ENCODE data around the gene GRM6. TPM values are rescaled to one million over a fixed set of nuclear protein-coding genes. Genes with fewer than 3 reads are reported as not detected.
A peak's percentile ranks its signal among the peaks of the same experiment; 100 is the strongest.

GRM6 gene
- total and polyA plus RNA-seq, 4 donors, result under 0.01 to 3.7 (median 0.58) TPM

DNA sequence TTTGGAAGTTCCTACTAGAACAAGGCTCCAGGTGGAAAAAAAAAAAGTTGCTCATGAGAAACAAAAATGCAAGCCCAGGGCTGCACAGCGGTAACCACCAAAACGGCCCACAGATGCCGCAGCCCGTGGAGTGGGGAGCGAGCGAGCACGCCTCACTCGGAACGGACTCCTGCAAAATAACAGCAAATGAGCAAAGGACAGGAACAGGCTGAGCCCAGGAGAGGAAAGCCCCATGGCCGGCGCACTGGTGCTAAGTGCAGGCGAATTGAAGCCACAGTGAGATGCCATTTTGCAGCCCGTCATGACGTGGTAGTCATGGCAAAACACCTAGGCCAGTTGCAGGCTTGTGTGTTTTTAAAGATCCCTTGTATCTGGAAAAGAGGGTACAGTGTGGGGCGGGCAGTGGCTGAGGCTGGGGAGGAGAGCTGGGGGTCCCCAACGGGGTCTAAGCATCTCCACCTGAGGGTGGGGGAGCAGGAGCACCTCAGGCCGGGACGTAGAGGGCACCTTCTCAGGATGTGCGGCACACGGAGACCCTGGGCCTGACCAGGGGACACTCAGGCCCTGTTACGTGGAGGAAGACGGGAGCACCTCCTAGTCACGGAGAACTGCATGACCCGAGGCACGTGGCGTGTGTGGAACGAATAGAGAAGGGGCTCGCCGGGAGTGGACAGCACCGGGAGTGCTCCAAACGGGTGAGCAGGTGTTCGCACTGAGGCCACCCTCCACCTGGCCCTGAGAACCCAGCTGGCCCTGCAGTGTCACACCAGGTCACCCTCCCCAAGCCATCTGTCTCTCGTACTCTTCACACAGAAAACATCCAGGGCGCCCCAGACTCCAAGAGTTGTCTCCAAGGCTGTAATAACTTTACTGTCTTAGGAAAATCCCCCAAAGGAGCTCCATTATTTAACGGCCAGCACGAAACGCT, 10.7 kb downstream of the GRM6 start:
- Histone ChIP-seq H3K4me1 (ENCODE audit: control insufficient read depth, insufficient read depth, low read length) (no peaks in the 10 kb centered on the region), H3K27ac (ENCODE audit: low read depth, low read length) (no peak overlapping the region), H3K9me3 (ENCODE audit: control insufficient read depth, insufficient read depth, low read length) (peaks cover 19% of the 10 kb centered on the region), H3K36me3 (ENCODE audit: control insufficient read depth, insufficient read depth, low read length) (peaks cover 31% of the 10 kb centered on the region), H3K4me3 (ENCODE audit: low read depth, low read length) (no peak overlapping the region), H3K27me3 (ENCODE audit: control insufficient read depth, insufficient read depth, low read length) (no peaks in the 10 kb centered on the region)
- no peak for DNase-seq (ENCODE audit: low read depth in 4 of 6, low spot score in 6 of 6)
- 94% methylated on average over 37 of the region's 37 CpGs for WGBS (ENCODE audit: insufficient coverage)

DNA sequence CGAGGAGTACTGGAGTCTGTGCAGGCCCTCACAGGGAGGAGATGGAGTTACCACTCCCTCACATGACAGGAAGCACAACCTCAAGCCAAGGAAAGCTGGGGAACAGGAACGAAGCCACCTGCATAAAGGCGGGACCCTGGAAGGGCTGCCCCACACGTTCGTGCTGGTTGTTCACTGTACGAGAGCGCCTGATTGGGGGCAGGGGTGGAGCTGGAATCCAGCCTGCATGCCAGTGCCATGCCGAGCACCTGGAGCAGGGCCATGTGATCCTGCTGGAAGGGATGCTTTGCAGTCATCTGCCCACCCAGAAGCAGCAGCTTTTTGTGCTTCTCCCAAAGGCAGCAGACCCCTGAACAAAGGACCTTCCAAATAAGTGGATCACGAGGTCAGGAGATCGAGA, 11.4 kb downstream of the GRM6 start:
- whole genome bisulfite sequencing (ENCODE audit: insufficient coverage), result 85% methylated on average over 9 of the region's 10 CpGs
- no peaks in the 10 kb centered on the region for H3K27me3 ChIP-seq (ENCODE audit: control insufficient read depth, insufficient read depth, low read length)
- no peaks in the 10 kb centered on the region for H3K4me1 ChIP-seq (ENCODE audit: control insufficient read depth, insufficient read depth, low read length)
- peaks cover 25% of the 10 kb centered on the region for H3K9me3 ChIP-seq (ENCODE audit: control insufficient read depth, insufficient read depth, low read length)
- DNase-seq (ENCODE audit: low read depth in 4 of 6, low spot score in 6 of 6), result no peak
- H3K36me3 ChIP-seq (ENCODE audit: control insufficient read depth, insufficient read depth, low read length), result peaks cover 31% of the 10 kb centered on the region
- H3K4me3 ChIP-seq (ENCODE audit: low read depth, low read length), result no peak overlapping the region
- H3K27ac ChIP-seq (ENCODE audit: low read depth, low read length), result no peak overlapping the region

DNA sequence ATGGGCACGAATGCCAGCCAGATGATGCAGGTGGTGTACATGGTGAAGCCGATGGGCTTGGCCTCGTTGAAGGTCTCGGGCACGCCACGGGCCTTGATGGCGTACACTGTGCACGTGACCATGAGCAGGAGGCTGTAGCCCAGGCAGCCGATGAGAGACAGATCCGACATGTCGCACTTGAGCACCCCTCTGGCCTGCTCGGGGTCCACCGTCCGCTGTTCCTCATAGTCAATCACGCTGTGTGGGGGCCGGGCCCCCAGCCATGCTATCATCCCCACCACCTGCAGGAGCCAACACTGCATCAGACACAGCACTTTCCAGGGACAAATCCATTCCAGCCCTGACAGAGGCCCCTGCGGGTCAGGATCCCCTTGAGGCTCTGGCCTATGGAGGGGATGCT, 12.2 kb downstream of the GRM6 start:
- WGBS (ENCODE audit: insufficient coverage), result 95% methylated on average over 17 of the region's 17 CpGs
- Histone ChIP-seq H3K36me3 (ENCODE audit: control insufficient read depth, insufficient read depth, low read length) (peaks cover 31% of the 10 kb centered on the region), H3K27me3 (ENCODE audit: control insufficient read depth, insufficient read depth, low read length) (no peaks in the 10 kb centered on the region)

DNA sequence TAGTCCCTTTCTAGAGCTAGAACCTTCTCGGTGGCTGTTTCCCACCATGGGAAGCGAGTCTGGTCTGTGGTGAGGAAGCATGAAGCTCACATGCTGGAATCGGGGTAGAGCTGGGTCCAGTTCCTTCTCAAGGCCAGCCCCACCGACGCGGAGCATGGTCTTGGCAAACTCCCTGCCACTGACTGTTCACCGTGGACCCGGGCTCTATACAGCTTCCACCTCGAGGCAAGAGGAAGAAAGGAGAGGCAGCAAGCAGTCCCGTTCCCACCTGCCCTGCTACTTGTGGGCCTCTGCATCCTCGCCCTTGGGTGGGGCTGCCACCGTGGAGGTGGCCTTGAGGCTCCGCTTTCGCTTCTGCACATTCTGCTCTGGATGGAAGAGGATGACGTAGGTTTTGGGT, 13.7 kb downstream of the GRM6 start:
- H3K36me3 ChIP-seq (ENCODE audit: control insufficient read depth, insufficient read depth, low read length), result peaks cover 27% of the 10 kb centered on the region

More for the DNA sequence above, 12.2 kb downstream of the GRM6 start:
- Histone ChIP-seq H3K27ac (ENCODE audit: low read depth, low read length) (no peak overlapping the region), H3K9me3 (ENCODE audit: control insufficient read depth, insufficient read depth, low read length) (peaks cover 26% of the 10 kb centered on the region), H3K4me1 (ENCODE audit: control insufficient read depth, insufficient read depth, low read length) (no peaks in the 10 kb centered on the region), H3K4me3 (ENCODE audit: low read depth, low read length) (no peak overlapping the region)
- no peak for DNase-seq (ENCODE audit: low read depth in 4 of 6, low spot score in 6 of 6)

DNA sequence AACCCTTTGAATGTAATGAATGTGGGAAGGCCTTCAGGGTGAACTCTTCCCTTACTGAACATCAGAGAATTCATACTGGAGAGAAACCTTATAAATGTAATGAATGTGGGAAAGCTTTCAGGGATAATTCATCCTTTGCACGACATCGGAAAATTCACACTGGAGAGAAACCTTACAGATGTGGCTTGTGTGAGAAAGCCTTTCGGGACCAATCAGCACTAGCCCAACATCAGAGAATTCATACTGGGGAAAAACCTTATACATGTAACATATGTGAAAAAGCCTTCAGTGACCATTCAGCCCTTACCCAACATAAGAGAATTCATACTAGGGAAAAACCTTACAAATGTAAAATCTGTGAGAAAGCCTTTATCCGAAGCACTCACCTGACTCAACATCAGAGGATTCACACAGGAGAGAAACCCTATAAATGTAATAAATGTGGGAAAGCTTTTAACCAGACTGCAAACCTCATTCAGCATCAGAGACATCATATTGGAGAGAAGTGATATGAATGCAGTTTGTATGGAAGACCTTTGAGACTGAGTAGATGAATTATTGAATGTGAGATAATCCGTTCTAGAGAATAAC, 29.6 kb downstream of the GRM6 start:
- H3K9me3 ChIP-seq (ENCODE audit: control insufficient read depth, insufficient read depth, low read length), result peaks cover 43% of the 10 kb centered on the region
- no peak for DNase-seq (ENCODE audit: low read depth in 4 of 6, low spot score in 6 of 6)
- H3K27ac ChIP-seq (ENCODE audit: low read depth, low read length), result no peak overlapping the region
- no peak overlapping the region for H3K4me3 ChIP-seq (ENCODE audit: low read depth, low read length)
- H3K36me3 ChIP-seq (ENCODE audit: control insufficient read depth, insufficient read depth, low read length), result peaks cover 14% of the 10 kb centered on the region
- no peaks in the 10 kb centered on the region for H3K27me3 ChIP-seq (ENCODE audit: control insufficient read depth, insufficient read depth, low read length)
- H3K4me1 ChIP-seq (ENCODE audit: control insufficient read depth, insufficient read depth, low read length), result no peaks in the 10 kb centered on the region
- 100% methylated on average over 1 of the region's 5 CpGs for WGBS (ENCODE audit: insufficient coverage)

More for the DNA sequence above, 13.7 kb downstream of the GRM6 start:
- no peaks in the 10 kb centered on the region for H3K27me3 ChIP-seq (ENCODE audit: control insufficient read depth, insufficient read depth, low read length)
- H3K4me3 ChIP-seq (ENCODE audit: low read depth, low read length), result no peak overlapping the region
- no peaks in the 10 kb centered on the region for H3K4me1 ChIP-seq (ENCODE audit: control insufficient read depth, insufficient read depth, low read length)
- 96% methylated on average over 15 of the region's 15 CpGs for WGBS (ENCODE audit: insufficient coverage)
- H3K27ac ChIP-seq (ENCODE audit: low read depth, low read length), result no peak overlapping the region
- H3K9me3 ChIP-seq (ENCODE audit: control insufficient read depth, insufficient read depth, low read length), result peaks cover 35% of the 10 kb centered on the region
- no peak for DNase-seq (ENCODE audit: low read depth in 4 of 6, low spot score in 6 of 6)

DNA sequence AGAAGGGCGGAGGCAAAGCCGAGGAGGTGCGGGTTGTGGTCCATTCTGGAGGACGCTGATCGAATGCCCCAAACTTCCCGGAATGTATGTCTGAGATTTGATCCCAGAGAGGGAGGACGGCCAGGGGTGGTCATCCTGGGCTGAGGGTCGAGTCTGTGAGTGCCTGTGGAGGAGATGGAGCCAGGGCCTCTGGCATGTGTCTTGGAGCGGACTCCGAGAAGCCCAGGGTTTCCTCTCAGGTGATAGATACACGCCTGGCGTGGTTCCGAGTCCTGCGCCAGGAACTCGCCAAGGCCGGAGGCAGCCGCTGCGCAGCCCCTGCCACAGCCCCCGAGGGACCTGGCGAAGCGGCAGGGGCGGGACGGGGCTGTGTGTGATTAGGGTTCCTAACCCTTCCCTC, 53.8 kb downstream of the GRM6 start:
- peak overlapping the region; percentile 89 for H3K27ac ChIP-seq (ENCODE audit: low read depth, low read length)
- 0% methylated on average over 21 of the region's 23 CpGs for WGBS (ENCODE audit: insufficient coverage)

DNA sequence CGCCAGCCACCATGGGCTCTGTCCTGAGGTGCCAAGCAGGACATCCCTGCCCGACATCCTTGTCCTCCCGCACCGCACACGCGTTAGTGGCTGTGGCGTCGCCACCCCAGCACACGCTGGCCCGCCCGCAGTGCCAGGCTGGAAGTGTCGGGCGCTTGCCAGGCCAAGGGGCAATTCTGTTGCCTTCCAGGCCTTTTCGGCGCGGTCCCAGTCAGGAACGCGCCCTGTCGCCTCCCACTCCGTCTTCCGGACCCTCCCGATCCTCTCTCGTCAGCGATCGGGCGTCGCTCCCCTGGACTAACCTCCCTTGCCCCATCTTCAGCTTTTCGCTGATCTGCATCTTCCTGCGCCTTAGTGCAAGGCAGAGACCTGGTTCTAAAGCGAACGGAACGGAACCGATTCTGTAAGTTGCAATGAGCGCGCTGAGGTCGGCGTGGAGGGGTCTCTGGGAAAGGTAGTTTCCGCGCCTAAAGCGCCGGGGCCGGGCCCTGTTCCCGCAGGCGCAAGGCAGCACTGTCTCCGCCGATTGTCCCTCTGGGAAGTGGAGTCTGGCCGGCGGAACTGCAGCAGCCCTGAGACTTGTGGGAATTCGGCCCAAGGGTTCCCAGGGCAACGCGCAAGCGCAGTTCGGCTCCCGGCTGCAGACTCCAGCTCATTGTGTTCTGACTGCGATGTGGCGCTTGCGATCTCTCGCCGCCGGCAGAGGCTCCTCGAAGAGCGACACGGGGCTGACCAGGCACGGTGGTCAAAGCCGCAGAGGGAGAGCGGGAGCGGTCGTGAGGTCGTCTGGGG, 54.4 kb downstream of the GRM6 start, which contains the start of gene ZNF454:
TSS of gene ZNF454 (plus strand) at position 630 of the 792 bp plus-strand sequence. CDS start 1,594 bp downstream, outside the sequence.
- peak within 1 kb of the TSS; percentile 89 for H3K27ac ChIP-seq (ENCODE audit: low read depth, low read length)
- H3K9me3 ChIP-seq (ENCODE audit: control insufficient read depth, insufficient read depth, low read length), result peaks cover 28% of the 10 kb centered on the region
- H3K4me3 ChIP-seq (ENCODE audit: low read depth, low read length), result peak within 1 kb of the TSS; percentile 80
- peak; percentile 94 to 99 (median 96) for DNase-seq (ENCODE audit: low read depth in 4 of 6, low spot score in 6 of 6)
- H3K27me3 ChIP-seq (ENCODE audit: control insufficient read depth, insufficient read depth, low read length), result no peaks in the 10 kb centered on the region
- peaks cover 17% of the 10 kb centered on the region for H3K36me3 ChIP-seq (ENCODE audit: control insufficient read depth, insufficient read depth, low read length)
- H3K4me1 ChIP-seq (ENCODE audit: control insufficient read depth, insufficient read depth, low read length), result peaks cover 29% of the 10 kb centered on the region
- under 1% methylated on average over 69 of the region's 69 CpGs for WGBS (ENCODE audit: insufficient coverage)

More for the DNA sequence above, 53.8 kb downstream of the GRM6 start:
- DNase-seq (ENCODE audit: low read depth in 4 of 6, low spot score in 6 of 6), result peak in 1 of 6 donors; percentile 2
- Histone ChIP-seq H3K4me1 (ENCODE audit: control insufficient read depth, insufficient read depth, low read length) (peaks cover 29% of the 10 kb centered on the region), H3K36me3 (ENCODE audit: control insufficient read depth, insufficient read depth, low read length) (peaks cover 23% of the 10 kb centered on the region), H3K27me3 (ENCODE audit: control insufficient read depth, insufficient read depth, low read length) (no peaks in the 10 kb centered on the region), H3K4me3 (ENCODE audit: low read depth, low read length) (peak overlapping the region; percentile 80), H3K9me3 (ENCODE audit: control insufficient read depth, insufficient read depth, low read length) (peaks cover 25% of the 10 kb centered on the region)

DNA sequence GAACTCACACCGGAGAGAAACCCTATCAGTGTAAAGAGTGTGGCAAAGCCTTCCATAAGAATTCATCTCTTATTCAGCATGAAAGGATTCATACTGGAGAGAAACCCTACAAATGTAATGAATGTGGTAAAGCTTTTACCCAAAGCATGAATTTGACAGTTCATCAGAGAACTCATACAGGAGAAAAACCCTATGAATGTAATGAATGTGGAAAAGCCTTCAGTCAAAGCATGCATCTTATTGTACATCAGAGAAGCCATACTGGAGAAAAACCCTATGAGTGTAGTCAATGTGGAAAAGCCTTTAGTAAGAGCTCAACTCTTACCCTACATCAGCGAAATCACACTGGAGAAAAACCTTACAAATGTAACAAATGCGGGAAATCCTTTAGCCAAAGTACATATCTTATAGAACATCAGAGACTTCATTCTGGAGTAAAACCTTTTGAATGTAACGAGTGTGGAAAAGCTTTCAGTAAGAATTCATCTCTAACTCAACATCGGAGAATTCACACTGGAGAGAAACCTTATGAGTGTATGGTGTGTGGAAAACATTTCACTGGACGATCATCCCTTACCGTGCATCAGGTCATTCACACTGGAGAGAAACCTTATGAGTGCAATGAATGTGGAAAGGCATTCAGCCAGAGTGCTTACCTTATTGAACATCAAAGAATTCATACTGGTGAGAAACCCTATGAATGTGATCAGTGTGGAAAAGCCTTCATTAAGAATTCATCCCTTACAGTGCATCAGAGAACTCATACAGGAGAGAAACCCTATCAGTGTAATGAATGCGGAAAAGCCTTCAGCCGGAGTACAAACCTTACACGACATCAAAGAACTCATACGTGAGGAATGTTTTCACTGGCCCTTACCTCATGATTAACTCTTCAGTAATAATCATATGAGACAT, 63.0 kb downstream of the GRM6 start:
- DNase-seq (ENCODE audit: low read depth in 4 of 6, low spot score in 6 of 6), result no peak
- no peaks in the 10 kb centered on the region for H3K27me3 ChIP-seq (ENCODE audit: control insufficient read depth, insufficient read depth, low read length)
- H3K36me3 ChIP-seq (ENCODE audit: control insufficient read depth, insufficient read depth, low read length), result peaks cover 18% of the 10 kb centered on the region
- WGBS (ENCODE audit: insufficient coverage), result no CpG with 5 or more reads among the region's 11 CpGs
- no peak overlapping the region for H3K27ac ChIP-seq (ENCODE audit: low read depth, low read length)
- H3K4me3 ChIP-seq (ENCODE audit: low read depth, low read length), result no peak overlapping the region
- H3K9me3 ChIP-seq (ENCODE audit: control insufficient read depth, insufficient read depth, low read length), result peaks cover 57% of the 10 kb centered on the region
- no peaks in the 10 kb centered on the region for H3K4me1 ChIP-seq (ENCODE audit: control insufficient read depth, insufficient read depth, low read length)
